Epithelial cell of esophagus (primary cell): ENCODE measurements around the gene UST.

Experiments
- DNase-seq: peaks from one replicate; pipeline ENCODE4 v3.0.0; 2010; ENCODE audit warnings: low read depth
- H3K4me3 ChIP-seq: 2 replicates; pipeline ENCODE4 v1.5.1; 2011; ENCODE audit warnings: mild to moderate bottlenecking, low read length, control low read depth
- TF ChIP-seq, protein P1 (sequence below): IDR thresholded peaks from 2 replicates; pipeline ENCODE4 v1.5.1; 2011; ENCODE audit warnings: low read depth, mild to moderate bottlenecking, low read length, control low read depth, inconsistent platforms; ENCODE audit not compliant: insufficient read depth; ENCODE audit errors: missing control alignments

The UST gene

DNA sequence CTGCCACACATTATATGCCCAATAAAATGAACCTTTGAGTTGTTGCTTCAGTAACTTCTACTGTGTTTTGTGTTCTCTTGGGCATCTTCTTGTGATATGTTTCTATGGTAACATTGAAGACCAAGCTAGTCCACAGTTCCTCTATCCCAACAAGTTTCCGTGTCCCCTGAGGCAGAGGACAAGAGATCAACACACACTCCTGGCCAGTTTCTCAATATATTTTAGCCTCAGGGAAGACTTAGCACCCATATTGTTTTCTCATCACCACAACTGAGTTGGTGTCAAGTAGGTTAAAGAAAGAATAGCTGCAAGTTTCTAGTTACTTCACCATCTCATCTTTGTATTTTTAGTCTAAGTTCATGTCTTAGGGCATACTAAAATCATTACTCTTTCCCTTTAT lies 277.5 kb downstream of the UST start:
- H3K4me3 ChIP-seq = no peak overlapping the region
- TF ChIP-seq, protein P1, sequence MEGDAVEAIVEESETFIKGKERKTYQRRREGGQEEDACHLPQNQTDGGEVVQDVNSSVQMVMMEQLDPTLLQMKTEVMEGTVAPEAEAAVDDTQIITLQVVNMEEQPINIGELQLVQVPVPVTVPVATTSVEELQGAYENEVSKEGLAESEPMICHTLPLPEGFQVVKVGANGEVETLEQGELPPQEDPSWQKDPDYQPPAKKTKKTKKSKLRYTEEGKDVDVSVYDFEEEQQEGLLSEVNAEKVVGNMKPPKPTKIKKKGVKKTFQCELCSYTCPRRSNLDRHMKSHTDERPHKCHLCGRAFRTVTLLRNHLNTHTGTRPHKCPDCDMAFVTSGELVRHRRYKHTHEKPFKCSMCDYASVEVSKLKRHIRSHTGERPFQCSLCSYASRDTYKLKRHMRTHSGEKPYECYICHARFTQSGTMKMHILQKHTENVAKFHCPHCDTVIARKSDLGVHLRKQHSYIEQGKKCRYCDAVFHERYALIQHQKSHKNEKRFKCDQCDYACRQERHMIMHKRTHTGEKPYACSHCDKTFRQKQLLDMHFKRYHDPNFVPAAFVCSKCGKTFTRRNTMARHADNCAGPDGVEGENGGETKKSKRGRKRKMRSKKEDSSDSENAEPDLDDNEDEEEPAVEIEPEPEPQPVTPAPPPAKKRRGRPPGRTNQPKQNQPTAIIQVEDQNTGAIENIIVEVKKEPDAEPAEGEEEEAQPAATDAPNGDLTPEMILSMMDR = no peak

DNA sequence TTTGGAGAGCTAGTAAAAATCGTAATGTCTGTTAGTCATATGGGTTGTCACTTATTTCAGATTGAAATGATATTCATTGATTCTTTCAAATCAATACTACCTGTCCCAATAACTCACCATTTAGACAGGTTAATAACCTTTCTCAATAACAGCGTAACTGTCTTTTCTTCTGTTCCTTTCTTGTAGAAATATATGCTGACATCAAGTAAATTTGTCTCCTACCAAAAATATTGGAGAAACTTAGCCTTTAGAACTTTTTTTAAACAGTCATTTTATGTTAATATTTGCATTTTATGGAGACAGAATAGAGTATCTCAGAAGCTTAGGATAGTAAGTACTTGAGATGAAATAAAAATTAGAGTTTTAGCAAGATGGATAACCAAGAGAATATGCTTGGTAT lies 278.2 kb downstream of the UST start:
- TF ChIP-seq, protein P1 = no peak
- H3K4me3 ChIP-seq = no peak overlapping the region
- DNase-seq = no peak

More for the DNA sequence above, 277.5 kb downstream of the UST start:
- no peak for DNase-seq

DNA sequence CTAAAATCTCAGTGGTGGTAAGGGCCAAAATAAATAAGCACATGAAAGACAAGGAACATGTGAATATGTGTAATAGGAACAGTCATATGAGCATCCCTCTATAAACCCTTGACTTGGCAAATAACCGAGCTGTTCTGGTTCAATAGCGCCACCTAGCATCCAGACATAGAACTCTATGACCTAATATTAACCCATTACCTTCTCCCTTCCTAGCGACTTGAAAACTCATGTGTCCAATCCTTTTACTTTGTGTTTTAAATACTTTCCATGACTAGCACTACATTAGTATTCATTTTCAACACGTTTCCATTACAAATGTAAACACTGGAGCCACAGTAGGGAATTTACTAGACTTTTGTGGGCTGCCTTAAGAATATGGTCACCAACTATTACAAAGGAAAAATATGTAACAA lies 279.7 kb downstream of the UST start:
- DNase-seq = peak; percentile 80

DNA sequence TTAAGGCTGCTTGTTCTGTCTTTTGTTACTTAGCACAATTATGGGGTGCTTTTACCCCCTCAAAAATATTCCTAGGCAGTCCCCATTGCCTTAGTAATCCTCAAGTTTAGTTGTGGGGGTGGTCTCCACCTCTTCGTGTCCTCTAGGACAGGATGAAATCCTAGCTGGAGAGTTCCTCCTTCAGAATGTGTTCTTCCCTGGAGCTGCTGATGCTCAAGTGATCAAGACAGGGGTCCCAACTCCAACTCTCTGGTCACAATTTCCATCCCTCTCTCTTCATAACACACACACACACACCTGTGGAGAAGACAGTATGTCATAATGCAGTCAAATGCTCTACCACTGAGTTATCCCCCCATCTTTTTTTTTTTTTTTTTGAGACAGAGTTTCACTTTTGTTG lies 280.7 kb downstream of the UST start:
- TF ChIP-seq, protein P1 = no peak
- no peak for DNase-seq
- H3K4me3 ChIP-seq = no peak overlapping the region

More for the DNA sequence above, 279.7 kb downstream of the UST start:
- H3K4me3 ChIP-seq = no peak overlapping the region
- TF ChIP-seq, protein P1 = peak; percentile 62

DNA sequence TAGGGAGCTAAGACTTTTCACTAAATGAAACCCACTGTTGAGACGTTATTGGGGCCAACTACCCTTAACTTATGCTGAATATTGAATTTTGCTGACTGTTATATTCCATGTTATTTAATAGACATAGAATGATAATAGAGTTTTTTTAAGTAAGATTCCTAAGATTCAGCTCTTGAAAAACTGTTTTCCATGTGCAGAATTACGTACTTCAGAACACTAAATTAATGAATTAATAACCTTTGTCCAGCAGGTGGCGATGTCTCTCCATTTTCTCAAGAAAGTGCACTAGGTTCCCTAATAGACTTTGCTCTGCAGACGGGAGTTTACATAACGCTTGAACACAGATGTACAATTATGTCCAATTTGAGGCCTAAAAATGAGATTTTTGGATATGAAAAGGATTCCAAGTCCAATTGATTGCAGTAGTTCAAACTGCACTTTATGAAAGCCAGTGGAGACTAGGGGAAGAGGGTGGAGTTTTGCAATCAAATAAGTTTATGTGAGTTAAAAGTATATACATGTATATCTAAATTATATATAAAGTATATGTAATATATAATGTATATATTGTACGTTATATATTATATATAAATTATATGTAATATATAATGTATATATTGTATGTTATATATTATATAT lies 282.1 kb downstream of the UST start:
- H3K4me3 ChIP-seq = no peak overlapping the region
- TF ChIP-seq, protein P1 = peak; percentile 60
- DNase-seq = peak; percentile 87

DNA sequence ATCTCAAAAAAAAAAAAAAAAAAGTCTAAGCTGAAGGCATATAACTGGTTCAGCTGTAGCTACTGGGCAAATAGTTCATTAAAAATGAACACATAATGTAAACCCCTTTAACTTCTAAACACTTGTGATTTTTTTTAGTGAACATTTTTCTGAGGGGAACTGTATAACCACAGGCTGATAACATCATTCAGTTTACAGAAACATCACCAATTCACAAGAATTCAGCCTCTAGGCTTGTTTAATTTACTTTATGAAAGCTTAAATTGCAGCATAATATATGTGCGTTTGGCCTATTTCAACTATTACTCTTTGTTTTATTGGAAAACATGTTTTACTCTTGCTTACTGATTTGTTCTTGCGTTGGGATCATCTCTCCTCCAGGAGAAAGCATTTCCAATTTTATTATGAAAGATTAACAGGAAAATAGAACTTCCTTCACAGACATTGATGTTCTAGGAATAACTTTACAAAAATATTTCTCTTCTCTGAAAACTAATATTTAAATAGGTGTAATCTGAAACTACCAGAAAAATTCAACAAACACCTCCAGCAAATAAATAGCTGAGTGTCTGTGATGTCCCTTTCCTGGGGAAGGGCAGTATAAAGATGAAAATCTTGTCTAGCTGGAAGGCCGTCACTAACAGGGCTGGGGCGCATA lies 284.5 kb downstream of the UST start:
- DNase-seq = no peak
- TF ChIP-seq, protein P1 = no peak
- no peak overlapping the region for H3K4me3 ChIP-seq

DNA sequence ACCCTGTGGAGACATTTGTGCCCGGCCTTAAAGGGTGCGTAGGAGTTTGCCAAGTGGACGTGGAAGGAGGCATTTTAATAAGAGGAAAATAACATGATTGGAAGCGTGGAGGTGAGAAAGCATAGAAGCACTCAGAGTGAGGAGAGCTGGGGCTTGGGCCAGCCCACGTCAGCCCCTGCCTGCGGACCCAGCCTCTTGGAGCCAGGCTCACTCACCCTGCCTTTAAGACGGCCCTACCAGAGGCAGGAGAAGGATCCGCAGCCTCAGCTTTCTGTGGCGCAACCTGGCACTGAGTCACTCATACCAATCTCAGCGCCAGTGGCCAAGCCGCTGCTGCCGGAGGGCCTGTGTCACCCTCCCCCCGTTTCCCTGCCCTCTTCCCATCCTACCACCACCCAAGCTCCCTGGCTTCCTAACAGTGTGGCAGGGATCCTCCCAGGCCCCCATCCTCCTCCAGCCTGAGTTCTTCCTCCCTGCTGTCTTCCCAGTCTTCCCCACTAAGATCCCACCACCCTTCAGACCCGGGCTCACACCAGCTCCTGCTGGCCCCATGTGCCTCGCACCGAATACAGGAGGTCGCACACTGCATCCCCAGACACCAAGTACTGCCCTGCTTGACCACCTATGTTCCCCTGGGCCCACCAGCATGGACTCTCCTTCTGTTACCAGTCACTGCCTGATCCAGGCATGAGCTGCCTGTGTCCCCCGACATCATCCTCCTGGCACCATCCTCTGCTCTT lies 285.2 kb downstream of the UST start:
- TF ChIP-seq, protein P1 = no peak
- DNase-seq = peak; percentile 85
- no peak overlapping the region for H3K4me3 ChIP-seq
